H1 (cell line): ENCODE data around the gene NCKAP1. TPM values are rescaled to one million over a fixed set of nuclear protein-coding genes. Genes with fewer than 3 reads are reported as not detected.

ENCODE experiments used
- BACH1 ChIP-seq: IDR thresholded peaks from 2 replicates; pipeline ENCODE4 v1.6.1; 2012; ENCODE audit warnings: low read length, improper control_type of control experiment
- CREB1 ChIP-seq: IDR thresholded peaks from 2 replicates; pipeline ENCODE4 v1.6.1; 2012; ENCODE audit warnings: inconsistent platforms
- EZH2 ChIP-seq: fragments of 200-600 bp; sonication (generic); IDR thresholded peaks from 2 replicates; pipeline ENCODE4 v1.7.1; 2012; ENCODE audit warnings: low read depth, mild to moderate bottlenecking, moderate library complexity, low read length, inconsistent platforms; ENCODE audit not compliant: severe bottlenecking
- HDAC6 ChIP-seq: IDR thresholded peaks from one replicate; pipeline ENCODE4 v1.7.1; 2012; ENCODE audit warnings: low read depth, mild to moderate bottlenecking, inconsistent platforms, low read length, moderate library complexity
- NRF1 ChIP-seq: IDR thresholded peaks from 2 replicates; pipeline ENCODE4 v1.6.1; 2011; ENCODE audit warnings: mild to moderate bottlenecking, low read depth, low read length, improper control_type of control experiment
- POLR2AphosphoS5 ChIP-seq: IDR thresholded peaks from 2 replicates; pipeline ENCODE4 v1.6.1; 2011; ENCODE audit warnings: low read depth, low read length
- POU5F1 ChIP-seq: IDR thresholded peaks from 2 replicates; pipeline ENCODE4 v1.6.1; 2011; ENCODE audit warnings: low read depth, mild to moderate bottlenecking, low read length, moderate library complexity
- SP2 ChIP-seq: IDR thresholded peaks from 2 replicates; pipeline ENCODE4 v1.6.1; 2012; ENCODE audit warnings: mild to moderate bottlenecking, low read length, inconsistent platforms
- TAF7 ChIP-seq: optimal IDR thresholded peaks from 2 replicates; pipeline ENCODE3; 2011; ENCODE audit warnings: low read depth, mild to moderate bottlenecking, inconsistent platforms, low read length, moderate library complexity, borderline replicate concordance
- TBP ChIP-seq: IDR thresholded peaks from 2 replicates; pipeline ENCODE4 v1.6.1; 2011; ENCODE audit warnings: low read depth, low read length, improper control_type of control experiment
- TCF12 ChIP-seq: IDR thresholded peaks from 2 replicates; pipeline ENCODE4 v1.6.1; 2011; ENCODE audit warnings: low read depth, mild to moderate bottlenecking, low read length
- TEAD4 ChIP-seq: IDR thresholded peaks from 2 replicates; pipeline ENCODE4 v1.6.1; 2012; ENCODE audit warnings: low read depth, low read length, inconsistent platforms, mixed read lengths
- YY1 ChIP-seq: IDR thresholded peaks from 2 replicates; pipeline ENCODE4 v1.6.1; 2011; ENCODE audit warnings: low read depth, mild to moderate bottlenecking, low read length
- polyA plus RNA-seq, 7 experiments: library from polyadenylated mRNA; depleted of rRNA in 3 of 7; stranded (reverse) in 5 of 7; unstranded in 2 of 7; fragments of >200 nt in 5 of 7; fragments of 200-250 nt in 2 of 7; gene quantifications; 1 replicate in 5 of 7; 2 replicates in 1 of 7; 4 replicates in 1 of 7; pipeline versions ENCODE4 v1.2.1 to v1.2.3, GENCODE V29; 2011 to 2013; ENCODE audit warnings: missing spikeins in 2 of 7, mixed read lengths in 2 of 7
- total RNA-seq: library from RNA; stranded (reverse); fragmentation: NEBNext Ultra II Directional; extraction: Animal tissue kit (Norgen Biotek cat#: 25700); gene quantifications from 2 replicates; pipeline ENCODE4 v1.2.1, GENCODE V29; 2021
- TF ChIP-seq, protein P1 (sequence below): IDR thresholded peaks from 2 replicates; pipeline ENCODE4 v1.6.1; 2011; ENCODE audit warnings: low read depth, mild to moderate bottlenecking, low read length; ENCODE audit not compliant: insufficient read depth
- TF ChIP-seq, protein P2 (sequence below): IDR thresholded peaks from 2 replicates; pipeline ENCODE4 v1.6.1; 2012; ENCODE audit warnings: inconsistent platforms

The NCKAP1 gene
- total and polyA plus RNA-seq, 2 of the 8 experiments (the other 6 are each of a cell fraction or from before 2014, with no cell fraction given), result 90.8 to 173 TPM

DNA sequence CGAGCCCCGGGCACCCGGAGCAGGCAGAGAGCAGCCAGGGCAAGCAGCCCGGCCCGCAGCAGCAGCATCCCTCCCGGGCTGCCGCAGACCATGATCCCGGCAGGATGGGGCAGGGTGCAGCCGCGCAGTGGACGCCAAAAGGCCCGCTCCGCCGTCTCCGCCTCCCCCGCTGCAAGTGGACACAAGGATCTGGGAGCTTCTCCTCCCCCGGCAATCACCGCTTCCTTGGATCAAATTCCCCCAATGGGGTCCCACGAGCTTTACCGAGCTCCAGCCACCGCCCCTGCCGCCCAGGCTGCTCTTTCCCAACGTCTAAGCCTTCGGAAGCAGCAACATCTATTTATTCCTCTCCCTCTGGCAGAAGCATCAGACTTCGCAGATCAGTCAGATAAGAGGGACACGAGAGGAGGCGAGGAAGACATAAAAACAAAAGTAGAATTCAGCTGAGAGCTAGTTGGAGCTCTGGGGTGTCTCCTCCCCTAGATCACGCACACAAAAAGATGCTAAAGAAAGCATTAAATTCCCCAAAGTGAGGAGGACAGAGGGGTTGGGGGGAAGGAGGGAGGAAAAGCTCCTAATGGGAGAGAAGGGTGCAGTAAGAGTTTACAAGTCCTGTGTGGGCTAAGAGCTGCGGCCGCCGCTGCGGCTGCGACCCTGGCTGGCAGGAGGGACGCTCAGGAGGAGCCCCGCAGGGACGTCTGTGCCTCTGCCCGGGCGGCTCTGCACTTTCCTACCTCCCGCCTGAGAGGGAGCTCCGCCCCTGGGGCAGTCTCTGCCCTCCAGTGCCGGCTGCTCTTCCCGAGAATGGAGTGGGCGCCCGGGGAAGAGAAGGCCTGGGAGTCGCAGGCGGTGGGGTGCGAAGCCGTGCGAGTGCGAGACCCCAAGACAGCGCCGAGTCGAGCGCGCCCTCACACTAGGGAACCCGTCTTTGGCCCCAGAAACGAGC lies 171.5 kb downstream of the NCKAP1 start, which contains the start of gene FRZB (continued):
- TF ChIP-seq TBP, result no peak; the same call in 1 of the 2 replicates
- TF ChIP-seq, protein P1, sequence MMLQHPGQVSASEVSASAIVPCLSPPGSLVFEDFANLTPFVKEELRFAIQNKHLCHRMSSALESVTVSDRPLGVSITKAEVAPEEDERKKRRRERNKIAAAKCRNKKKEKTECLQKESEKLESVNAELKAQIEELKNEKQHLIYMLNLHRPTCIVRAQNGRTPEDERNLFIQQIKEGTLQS, result no peak
- no peak for TF ChIP-seq NRF1
- TF ChIP-seq YY1, result no peak
- TF ChIP-seq, protein P2, sequence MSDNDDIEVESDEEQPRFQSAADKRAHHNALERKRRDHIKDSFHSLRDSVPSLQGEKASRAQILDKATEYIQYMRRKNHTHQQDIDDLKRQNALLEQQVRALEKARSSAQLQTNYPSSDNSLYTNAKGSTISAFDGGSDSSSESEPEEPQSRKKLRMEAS, result no peak
- TF ChIP-seq BACH1, result no peak
- no peak for TF ChIP-seq SP2
- no peak for TF ChIP-seq HDAC6
- TF ChIP-seq TAF7, result no peak
- TF ChIP-seq POLR2AphosphoS5, result no peak
- TF ChIP-seq POU5F1, result no peak
- peak; percentile 55 for TF ChIP-seq EZH2
- TF ChIP-seq TEAD4, result no peak
- no peak for TF ChIP-seq TCF12
- TF ChIP-seq CREB1, result no peak
